HG03196 (cell line): Measurements from ENCODE around the gene DHRS9.

ENCODE experiments used
- ATAC-seq: cut with Tn5 transposase; IDR thresholded peaks from one replicate; pipeline ENCODE4 v1.9.1; 2021; ENCODE audit not compliant: unreplicated experiment

Gene DHRS9

GRCh38 chr2:169093535-169093934 lies 24.2 kb downstream of the DHRS9 start:
- ATAC-seq: no peak

- no peak for ATAC-seq
Measured at GRCh38 chr2:169094676-169095075, 25.3 kb downstream of the DHRS9 start.

- no peak for ATAC-seq
Measured at GRCh38 chr2:169095621-169096105, 26.3 kb downstream of the DHRS9 start.

- no peak for ATAC-seq
Measured at GRCh38 chr2:169104848-169105247, 35.5 kb downstream of the DHRS9 start.

GRCh38 chr2:169105476-169105875 lies 36.1 kb downstream of the DHRS9 start:
- no peak for ATAC-seq

GRCh38 chr2:169106134-169106533 lies 36.8 kb downstream of the DHRS9 start:
- no peak for ATAC-seq

GRCh38 chr2:169106563-169107545 lies 37.5 kb downstream of the DHRS9 start:
- ATAC-seq: no peak

GRCh38 chr2:169107645-169108044 lies 38.3 kb downstream of the DHRS9 start:
- ATAC-seq: peak; percentile 80

- ATAC-seq: no peak
Measured at GRCh38 chr2:169108099-169108884, 38.9 kb downstream of the DHRS9 start.

- ATAC-seq: no peak
Measured at GRCh38 chr2:169109502-169110409, 40.4 kb downstream of the DHRS9 start.

GRCh38 chr2:169110419-169110818 lies 41.1 kb downstream of the DHRS9 start:
- no peak for ATAC-seq

GRCh38 chr2:169110916-169111315 lies 41.6 kb downstream of the DHRS9 start:
- ATAC-seq: no peak

- no peak for ATAC-seq
Measured at GRCh38 chr2:169112841-169113240, 43.5 kb downstream of the DHRS9 start.

- no peak for ATAC-seq
Measured at GRCh38 chr2:169114056-169114455, 44.7 kb downstream of the DHRS9 start.

- no peak for ATAC-seq
Measured at GRCh38 chr2:169116327-169116726, 47.0 kb downstream of the DHRS9 start.

GRCh38 chr2:169116993-169117392 lies 47.6 kb downstream of the DHRS9 start:
- ATAC-seq: no peak

GRCh38 chr2:169118060-169118459 lies 48.7 kb downstream of the DHRS9 start:
- ATAC-seq: no peak

GRCh38 chr2:169119123-169119760 lies 49.9 kb downstream of the DHRS9 start:
- ATAC-seq: no peak

- ATAC-seq: no peak
Measured at GRCh38 chr2:169119851-169120250, 50.5 kb downstream of the DHRS9 start.

GRCh38 chr2:169129703-169130243 lies 60.4 kb downstream of the DHRS9 start:
- no peak for ATAC-seq
